Osteocyte (in vitro differentiated cells): ENCODE results near the gene ZRANB1. TPM values are rescaled to one million over a fixed set of nuclear protein-coding genes. Genes with fewer than 3 reads are reported as not detected.

Experiments
- DNase-seq: peaks from one replicate; pipeline ENCODE4 v3.0.0; 2021; ENCODE audit warnings: mixed read lengths; ENCODE audit not compliant: unreplicated experiment; ENCODE audit errors: extremely low spot score
- H3K27ac Mint-ChIP-seq: one replicate; pipeline ENCODE4 v1.8.0; 2021; ENCODE audit warnings: mild to moderate bottlenecking, mixed read lengths; ENCODE audit not compliant: unreplicated experiment
- H3K27me3 Mint-ChIP-seq: one replicate; pipeline ENCODE4 v1.8.0; 2021; ENCODE audit warnings: mixed read lengths; ENCODE audit not compliant: unreplicated experiment
- H3K36me3 Mint-ChIP-seq: one replicate; pipeline ENCODE4 v1.8.0; 2021; ENCODE audit warnings: mixed read lengths; ENCODE audit not compliant: unreplicated experiment
- H3K4me1 Mint-ChIP-seq: one replicate; pipeline ENCODE4 v1.8.0; 2021; ENCODE audit warnings: mixed read lengths; ENCODE audit not compliant: unreplicated experiment
- H3K4me3 Mint-ChIP-seq: one replicate; pipeline ENCODE4 v1.8.0; 2021; ENCODE audit warnings: mild to moderate bottlenecking, moderate library complexity, mixed read lengths; ENCODE audit not compliant: unreplicated experiment
- H3K9me3 Mint-ChIP-seq: one replicate; pipeline ENCODE4 v1.8.0; 2021; ENCODE audit warnings: mixed read lengths; ENCODE audit not compliant: unreplicated experiment
- total RNA-seq: library from RNA; stranded (reverse); gene quantifications from 2 replicates; pipeline ENCODE4 v1.2.1, GENCODE V29; 2021
- TF ChIP-seq, protein P1 (sequence below): fragments of 200-600 bp; sonication (generic); IDR thresholded peaks from 2 replicates; pipeline ENCODE4 v1.5.0; 2021; ENCODE audit warnings: antibody characterized with exemption, mild to moderate bottlenecking, moderate library complexity

The ZRANB1 gene
- total RNA-seq, 1 donor from 2014 or later, result 26.8 TPM

DNA sequence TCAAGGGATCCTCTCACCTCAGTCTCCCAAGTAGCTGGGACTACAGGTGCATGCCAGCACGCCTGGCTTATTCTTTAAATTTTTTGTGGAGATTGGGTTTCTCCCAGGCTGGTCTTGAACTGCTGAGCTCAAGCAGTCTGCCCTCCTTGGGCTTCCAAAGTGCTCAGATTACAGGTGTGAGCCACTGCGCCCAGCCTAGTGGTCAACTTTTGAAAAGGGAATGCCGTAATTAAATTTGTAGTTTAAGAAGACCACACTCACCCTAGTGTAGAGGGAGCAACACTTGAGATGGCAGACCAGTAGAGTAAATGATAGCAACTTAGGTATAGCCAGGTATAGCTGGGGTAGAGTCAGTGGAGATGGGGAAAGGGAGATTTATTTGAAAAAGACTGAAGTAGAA, 17.6 kb downstream of the ZRANB1 start:
- H3K4me3 Mint-ChIP-seq, result no peak overlapping the region
- DNase-seq, result no peak
- H3K9me3 Mint-ChIP-seq, result no peaks in the 10 kb centered on the region
- peaks cover 31% of the 10 kb centered on the region for H3K4me1 Mint-ChIP-seq
- H3K36me3 Mint-ChIP-seq, result no peaks in the 10 kb centered on the region
- H3K27ac Mint-ChIP-seq, result no peak overlapping the region
- TF ChIP-seq, protein P1, sequence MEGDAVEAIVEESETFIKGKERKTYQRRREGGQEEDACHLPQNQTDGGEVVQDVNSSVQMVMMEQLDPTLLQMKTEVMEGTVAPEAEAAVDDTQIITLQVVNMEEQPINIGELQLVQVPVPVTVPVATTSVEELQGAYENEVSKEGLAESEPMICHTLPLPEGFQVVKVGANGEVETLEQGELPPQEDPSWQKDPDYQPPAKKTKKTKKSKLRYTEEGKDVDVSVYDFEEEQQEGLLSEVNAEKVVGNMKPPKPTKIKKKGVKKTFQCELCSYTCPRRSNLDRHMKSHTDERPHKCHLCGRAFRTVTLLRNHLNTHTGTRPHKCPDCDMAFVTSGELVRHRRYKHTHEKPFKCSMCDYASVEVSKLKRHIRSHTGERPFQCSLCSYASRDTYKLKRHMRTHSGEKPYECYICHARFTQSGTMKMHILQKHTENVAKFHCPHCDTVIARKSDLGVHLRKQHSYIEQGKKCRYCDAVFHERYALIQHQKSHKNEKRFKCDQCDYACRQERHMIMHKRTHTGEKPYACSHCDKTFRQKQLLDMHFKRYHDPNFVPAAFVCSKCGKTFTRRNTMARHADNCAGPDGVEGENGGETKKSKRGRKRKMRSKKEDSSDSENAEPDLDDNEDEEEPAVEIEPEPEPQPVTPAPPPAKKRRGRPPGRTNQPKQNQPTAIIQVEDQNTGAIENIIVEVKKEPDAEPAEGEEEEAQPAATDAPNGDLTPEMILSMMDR, result no peak
- H3K27me3 Mint-ChIP-seq, result no peaks in the 10 kb centered on the region

DNA sequence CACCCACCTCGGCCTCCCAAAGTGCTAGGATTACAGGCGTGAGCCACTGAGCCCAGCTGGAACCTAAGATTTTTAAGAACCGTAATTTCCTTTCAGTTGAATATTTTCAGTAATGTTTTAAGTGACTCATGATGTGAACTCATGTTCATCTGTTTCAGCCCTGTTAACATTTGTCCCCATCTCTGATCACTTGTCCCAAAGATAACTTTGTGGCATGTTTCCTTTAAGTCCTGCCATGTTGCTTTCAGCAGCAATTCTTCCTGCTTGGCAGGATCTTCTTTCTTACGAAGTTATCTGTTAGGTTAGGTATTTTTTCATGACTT, 19.3 kb downstream of the ZRANB1 start:
- peak overlapping the region; percentile 31 for H3K27ac Mint-ChIP-seq
- H3K4me3 Mint-ChIP-seq, result no peak overlapping the region
- peaks cover 37% of the 10 kb centered on the region for H3K4me1 Mint-ChIP-seq
- DNase-seq, result no peak
- TF ChIP-seq, protein P1, result no peak
- H3K9me3 Mint-ChIP-seq, result no peaks in the 10 kb centered on the region
- no peaks in the 10 kb centered on the region for H3K27me3 Mint-ChIP-seq
- H3K36me3 Mint-ChIP-seq, result no peaks in the 10 kb centered on the region

DNA sequence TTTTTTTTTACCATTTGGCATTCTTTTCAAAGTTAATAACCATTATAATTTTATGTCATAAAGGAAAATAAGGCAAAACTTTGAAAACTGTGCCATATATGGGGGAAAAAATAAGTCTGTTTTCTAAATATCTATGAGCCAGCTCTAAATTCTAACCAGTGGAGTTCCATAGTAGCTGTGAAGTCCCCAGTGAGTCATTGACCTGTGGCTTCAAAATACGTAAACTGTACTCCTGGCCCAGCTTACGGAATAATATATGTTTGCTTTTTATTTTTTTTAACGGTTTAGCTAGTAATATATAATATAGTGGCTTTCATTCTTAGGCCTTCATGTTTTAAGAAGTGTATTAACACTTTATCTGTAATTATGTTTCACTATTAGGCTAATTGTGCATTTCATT, 20.5 kb downstream of the ZRANB1 start:
- Mint-ChIP-seq H3K4me3 (no peak overlapping the region), H3K27me3 (no peaks in the 10 kb centered on the region), H3K9me3 (no peaks in the 10 kb centered on the region), H3K27ac (no peak overlapping the region), H3K36me3 (peaks cover 8% of the 10 kb centered on the region), H3K4me1 (peaks cover 35% of the 10 kb centered on the region)
- DNase-seq, result no peak
- TF ChIP-seq, protein P1, result no peak

DNA sequence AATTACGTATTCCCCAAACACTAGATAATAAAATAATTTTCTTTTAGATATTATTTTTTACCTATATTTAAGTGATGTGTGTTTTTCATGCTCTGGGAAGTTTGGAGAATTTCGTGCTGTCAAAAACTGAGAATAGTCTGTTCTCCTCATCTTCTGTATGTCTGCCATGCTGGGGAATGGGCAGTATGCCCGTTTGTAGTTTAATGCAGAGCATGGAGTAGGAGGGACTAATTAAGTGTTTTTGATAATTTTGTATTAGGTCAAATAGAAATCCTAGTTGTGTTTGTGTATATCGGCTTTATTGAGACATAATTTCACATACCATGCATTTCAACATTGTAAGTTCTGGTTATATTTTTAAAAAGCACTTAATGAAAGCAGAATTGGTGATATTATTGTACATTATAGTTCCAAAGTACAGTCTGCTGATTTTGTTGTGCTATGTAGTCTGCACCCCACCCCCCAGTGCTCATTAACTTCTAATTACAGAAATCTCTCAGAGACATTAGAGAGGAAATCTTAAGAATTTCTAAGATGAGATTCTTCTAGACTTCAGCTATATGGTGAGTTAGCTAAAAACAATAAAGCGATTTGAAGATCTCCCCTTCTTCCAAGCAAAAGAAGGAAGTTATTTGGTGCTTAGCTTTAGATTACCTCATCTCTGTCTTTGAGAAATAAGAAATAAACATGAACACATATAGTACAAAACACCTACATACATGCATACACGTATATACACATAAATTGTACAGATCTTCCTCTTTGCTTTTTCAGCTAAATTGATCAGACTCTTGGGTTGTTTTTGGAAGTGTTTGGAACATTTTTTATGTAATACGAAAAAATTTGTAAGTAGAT, 22.2 kb downstream of the ZRANB1 start:
- Mint-ChIP-seq H3K27ac (no peak overlapping the region), H3K9me3 (no peaks in the 10 kb centered on the region), H3K4me1 (peaks cover 33% of the 10 kb centered on the region), H3K36me3 (peaks cover 19% of the 10 kb centered on the region), H3K4me3 (no peak overlapping the region), H3K27me3 (no peaks in the 10 kb centered on the region)
- TF ChIP-seq, protein P1, result no peak
- DNase-seq, result no peak

DNA sequence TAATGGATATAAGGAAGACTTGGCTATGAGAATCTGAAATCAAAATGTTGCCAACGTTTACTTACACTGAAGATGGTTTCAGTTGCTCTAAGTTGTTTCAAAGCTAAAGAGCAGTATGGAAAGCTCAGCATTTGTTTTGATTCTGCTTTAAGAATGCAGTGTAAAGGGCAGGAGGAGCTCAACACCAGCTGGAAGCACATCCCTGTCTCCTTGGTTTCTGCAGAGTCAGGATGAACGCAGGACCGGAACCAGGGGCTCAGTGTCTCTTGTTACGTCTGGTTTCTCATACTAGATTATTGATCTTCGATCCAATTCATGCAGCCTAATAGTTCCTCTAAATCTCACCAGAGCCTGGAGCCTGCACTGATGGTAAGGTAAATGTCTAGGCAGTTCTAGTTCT, 24.1 kb downstream of the ZRANB1 start:
- peaks cover 25% of the 10 kb centered on the region for H3K36me3 Mint-ChIP-seq
- no peaks in the 10 kb centered on the region for H3K9me3 Mint-ChIP-seq
- TF ChIP-seq, protein P1, result no peak
- peaks cover 31% of the 10 kb centered on the region for H3K4me1 Mint-ChIP-seq
- H3K27me3 Mint-ChIP-seq, result no peaks in the 10 kb centered on the region
- DNase-seq, result no peak
- no peak overlapping the region for H3K4me3 Mint-ChIP-seq
- H3K27ac Mint-ChIP-seq, result peak overlapping the region; percentile 7
